ENCODE measurements around the gene TXN.

- no peak for TF ChIP-seq CTCF (IDR thresholded peaks at IDR 0.05; ENCODE audit: low read length)
- no peak for TF ChIP-seq EZH2 (IDR thresholded peaks at IDR 0.05; ENCODE audit: borderline replicate concordance, low read length)
Observed at GRCh38 chr9:110276781-110277180, 20.5 kb upstream of the TXN start.
